ENCODE measurements around the gene CENPV. TPM values are rescaled to one million over a fixed set of nuclear protein-coding genes. Genes with fewer than 3 reads are reported as not detected.

Gene CENPV
- total and polyA plus RNA-seq, 5 experiments from 2014 or later: 24.7 to 30.9 (median 26.2) TPM

- peak within 1 kb of the TSS; percentile 96 to 100 (median 99) for H3K27ac Mint-ChIP-seq
- peaks cover 14 to 47% (median 44%) of the 10 kb centered on the region in 4 donors for H3K4me1 Mint-ChIP-seq
- POLR2A ChIA-PET: interaction anchor here (0.6 to 3.5 kb wide), 22 partner anchors 9 to 264 kb away, joined by 3 to 57 read pairs (median 4); partner anchors contain the start of genes CENPV, LRRC75A, NCOR1 and TRPV2
- H3K9me3 Mint-ChIP-seq: peaks cover 0 to 4% (median 0%) of the 10 kb centered on the region in 9 donors
- peak; percentile 86 to 98 (median 96) for DNase-seq
- H3K4me3 Mint-ChIP-seq: peak within 1 kb of the TSS; percentile 89 to 99 (median 92)
- peaks cover 0 to 4% (median 0%) of the 10 kb centered on the region in 5 donors for H3K27me3 Mint-ChIP-seq
- H3K36me3 Mint-ChIP-seq: peaks cover 6 to 32% (median 25%) of the 10 kb centered on the region in 3 donors
- ATAC-seq: peak; percentile 95 to 96
Measured at GRCh38 chr17:16380640-16381495, 27.6 kb upstream of the CENPV start, which contains the start of gene UBB. Gene UBB, plus strand, starts transcription at chr17:16381091. Its CDS starts 817 bp downstream, at chr17:16381908.

GRCh38 chr17:16379654-16380053, 26.4 kb upstream of the CENPV start:
- no peak for DNase-seq
- POLR2A ChIA-PET: interaction anchor here (0.5 to 3.5 kb wide), 4 partner anchors 15 to 39 kb away, joined by 3 to 30 read pairs (median 8); partner anchors contain the start of gene CENPV
- H3K4me3 Mint-ChIP-seq: no peak overlapping the region

DNA sequence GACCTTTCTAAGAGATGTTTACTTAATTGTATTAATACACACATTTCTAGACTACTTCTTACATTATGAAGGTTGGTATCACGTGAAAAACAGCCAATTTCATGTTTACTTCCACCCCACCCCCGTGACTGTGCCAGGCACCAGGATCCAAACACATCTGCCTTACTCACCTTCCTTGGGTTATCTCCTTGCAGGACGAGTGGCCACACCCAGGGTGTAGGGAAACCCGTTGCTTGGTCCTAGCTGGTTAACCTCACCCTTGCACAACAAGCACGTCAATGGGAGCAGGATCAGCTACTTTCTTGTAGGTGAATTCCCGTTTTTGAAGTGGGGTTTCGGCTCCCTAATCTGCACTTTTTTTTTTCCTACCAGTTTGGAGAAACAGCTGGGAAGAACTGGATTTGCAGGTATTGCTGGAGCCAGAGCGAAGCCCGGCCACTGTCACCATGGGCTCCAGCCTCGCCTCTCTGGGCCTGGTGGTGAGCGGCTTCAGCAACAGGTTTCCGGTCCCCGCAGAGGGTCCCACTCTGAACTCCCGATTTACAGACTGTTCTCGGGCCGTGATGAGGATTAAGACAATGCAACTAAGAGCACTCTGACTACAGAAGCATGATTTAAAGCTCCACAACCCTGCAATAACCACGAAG, 25.5 kb upstream of the CENPV start:
- POLR2A ChIA-PET: interaction anchor here (0.5 to 3.5 kb wide), 4 partner anchors 26 to 1245 kb away, joined by 3 to 30 read pairs (median 5); partner anchors contain the start of genes CENPV and TRPV2
- peaks cover 0 to 4% (median 0%) of the 10 kb centered on the region in 5 donors for H3K27me3 Mint-ChIP-seq
- H3K4me3 Mint-ChIP-seq: peak overlapping the region in 6 of 10 donors; percentile 22 to 42 (median 38)
- DNase-seq: no peak
- H3K9me3 Mint-ChIP-seq: peaks cover 0 to 4% (median 0%) of the 10 kb centered on the region in 9 donors
- ATAC-seq: no peak
- peak overlapping the region in 6 of 10 donors; percentile 37 to 80 (median 66) for H3K27ac Mint-ChIP-seq
- peaks cover 6 to 27% (median 25%) of the 10 kb centered on the region in 3 donors for H3K36me3 Mint-ChIP-seq
- peaks cover 14 to 34% (median 31%) of the 10 kb centered on the region in 4 donors for H3K4me1 Mint-ChIP-seq

More at GRCh38 chr17:16379654-16380053, 26.4 kb upstream of the CENPV start:
- ATAC-seq: no peak
- Mint-ChIP-seq H3K27me3 (peaks cover 0 to 4% (median 0%) of the 10 kb centered on the region in 5 donors), H3K36me3 (peaks cover 6 to 32% (median 25%) of the 10 kb centered on the region in 3 donors), H3K9me3 (peaks cover 0 to 4% (median 0%) of the 10 kb centered on the region in 9 donors), H3K27ac (peak overlapping the region in 3 of 10 donors; percentile 6 to 37 (median 7)), H3K4me1 (peaks cover 14 to 43% (median 40%) of the 10 kb centered on the region in 4 donors)

DNA sequence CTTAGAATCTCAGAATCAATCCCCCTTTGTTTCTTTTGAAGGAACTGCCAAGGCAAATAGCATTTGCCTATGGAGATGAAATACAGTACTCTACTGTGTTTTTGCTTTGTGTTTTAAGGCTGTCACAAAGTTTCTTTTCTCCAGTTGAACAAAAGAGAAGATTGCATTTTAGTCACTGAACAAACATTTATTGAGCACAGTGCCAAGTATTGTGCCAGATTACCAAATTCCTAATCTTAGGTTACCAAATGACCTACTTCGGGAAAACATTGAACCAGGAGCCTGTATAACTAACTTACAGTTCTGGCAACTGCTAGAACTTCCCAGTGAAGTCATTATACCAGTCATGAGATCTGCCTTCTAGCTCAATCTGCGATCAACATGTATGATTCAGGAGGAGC, 24.7 kb upstream of the CENPV start:
- Mint-ChIP-seq H3K9me3 (peaks cover 0 to 4% (median 0%) of the 10 kb centered on the region in 9 donors), H3K4me1 (peaks cover 14 to 25% (median 23%) of the 10 kb centered on the region in 4 donors), H3K36me3 (peaks cover 6 to 20% (median 18%) of the 10 kb centered on the region in 3 donors), H3K27ac (peak overlapping the region in 1 of 10 donors; percentile 46), H3K4me3 (no peak overlapping the region), H3K27me3 (peaks cover 0 to 4% (median 0%) of the 10 kb centered on the region in 5 donors)
- no peak for DNase-seq
- POLR2A ChIA-PET: interaction anchor here (1.2 kb wide), 1 partner anchor 38 kb away, joined by 5 read pairs; the partner anchor contains the start of gene TRPV2
- no peak for ATAC-seq

- no peaks in the 10 kb centered on the region for H3K36me3 Mint-ChIP-seq
- H3K9me3 Mint-ChIP-seq: no peaks in the 10 kb centered on the region
- peaks cover 0 to 3% (median 0%) of the 10 kb centered on the region in 5 donors for H3K27me3 Mint-ChIP-seq
- H3K4me3 Mint-ChIP-seq: no peak overlapping the region
- no peak overlapping the region for H3K27ac Mint-ChIP-seq
- ATAC-seq: no peak
- no peak for DNase-seq
- no peaks in the 10 kb centered on the region for H3K4me1 Mint-ChIP-seq
- POLR2A ChIA-PET: no interaction called here
Measured at GRCh38 chr17:16374146-16374938, 21.1 kb upstream of the CENPV start.

DNA sequence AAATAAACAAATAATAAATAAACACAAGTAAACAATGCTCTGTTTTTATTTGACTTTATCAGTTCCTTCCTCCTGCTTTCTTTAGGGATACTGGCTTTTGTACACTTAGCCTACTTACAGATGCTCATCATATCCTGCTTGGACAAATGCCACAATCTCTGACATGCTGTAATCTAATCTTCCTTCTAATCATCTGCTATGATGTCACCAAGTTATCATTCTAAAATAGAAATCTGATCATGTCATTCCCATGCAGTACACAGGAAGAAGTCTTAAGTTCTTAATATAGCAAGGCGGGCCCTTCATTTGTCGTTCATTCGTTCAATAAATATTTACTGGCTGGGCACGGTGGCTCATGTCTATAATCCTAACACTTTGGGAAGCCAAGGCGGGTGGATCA, 18.5 kb upstream of the CENPV start:
- H3K27ac Mint-ChIP-seq: no peak overlapping the region
- no peak overlapping the region for H3K4me3 Mint-ChIP-seq
- POLR2A ChIA-PET: interaction anchor here (0.6 to 1.9 kb wide), 2 partner anchors 9 to 164 kb away, joined by 3 to 4 read pairs; partner anchors contain the start of gene UBB
- H3K36me3 Mint-ChIP-seq: no peaks in the 10 kb centered on the region
- ATAC-seq (no peak), DNase-seq (no peak)
- H3K27me3 Mint-ChIP-seq: peaks cover 0 to 6% (median 0%) of the 10 kb centered on the region in 5 donors
- no peaks in the 10 kb centered on the region for H3K4me1 Mint-ChIP-seq
- no peaks in the 10 kb centered on the region for H3K9me3 Mint-ChIP-seq

- peaks cover 0 to 5% (median 0%) of the 10 kb centered on the region in 5 donors for H3K27me3 Mint-ChIP-seq
- H3K9me3 Mint-ChIP-seq: no peaks in the 10 kb centered on the region
- no peak for ATAC-seq
Measured at GRCh38 chr17:16364625-16365024, 11.4 kb upstream of the CENPV start.

GRCh38 chr17:16363749-16364536, 10.7 kb upstream of the CENPV start:
- DNase-seq (peak; percentile 50 to 87 (median 68)), ATAC-seq (peak; percentile 88 to 99)
- Mint-ChIP-seq H3K36me3 (no peaks in the 10 kb centered on the region), H3K9me3 (no peaks in the 10 kb centered on the region), H3K4me3 (no peak overlapping the region), H3K27ac (peak overlapping the region in 1 of 10 donors; percentile 3), H3K27me3 (peaks cover 0 to 2% (median 0%) of the 10 kb centered on the region in 5 donors), H3K4me1 (peaks cover 0 to 3% (median 1%) of the 10 kb centered on the region in 4 donors)
- POLR2A ChIA-PET: interaction anchor here (1.0 to 2.3 kb wide), 6 partner anchors 10 to 78 kb away, joined by 3 to 20 read pairs (median 6); partner anchors contain the start of genes CENPV, TRPV2 and UBB

More at GRCh38 chr17:16364625-16365024, 11.4 kb upstream of the CENPV start:
- POLR2A ChIA-PET: interaction anchor here (1.9 to 2.3 kb wide), 4 partner anchors 11 to 79 kb away, joined by 4 to 20 read pairs (median 9); partner anchors contain the start of genes CENPV, TRPV2 and UBB
- Mint-ChIP-seq H3K27ac (no peak overlapping the region), H3K4me3 (no peak overlapping the region), H3K4me1 (peaks cover 0 to 3% (median 1%) of the 10 kb centered on the region in 4 donors), H3K36me3 (no peaks in the 10 kb centered on the region)
- no peak for DNase-seq

DNA sequence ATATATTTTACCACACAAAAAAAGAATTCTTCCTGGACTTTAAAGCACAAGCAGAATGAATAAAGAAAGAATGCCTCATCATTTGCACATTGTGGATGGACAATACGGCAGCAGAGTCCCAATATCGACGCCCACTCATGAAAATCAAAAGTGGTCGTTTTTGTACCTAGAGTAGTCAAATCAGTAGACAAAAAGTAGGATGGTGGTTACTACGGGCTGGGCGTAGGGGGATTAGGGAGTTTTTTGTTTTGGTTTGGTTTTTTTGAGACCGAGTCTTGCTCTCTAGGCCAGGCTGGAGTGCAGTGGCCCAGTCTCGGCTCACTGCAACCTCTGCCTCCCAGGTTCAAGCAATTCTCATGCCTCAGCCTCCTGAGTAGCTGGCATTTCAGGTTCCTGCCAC, 8.6 kb upstream of the CENPV start:
- Mint-ChIP-seq H3K4me1 (peaks cover 0 to 3% (median 1%) of the 10 kb centered on the region in 4 donors), H3K9me3 (no peaks in the 10 kb centered on the region), H3K27ac (no peak overlapping the region), H3K27me3 (no peaks in the 10 kb centered on the region), H3K4me3 (no peak overlapping the region), H3K36me3 (no peaks in the 10 kb centered on the region)
- ATAC-seq: no peak
- no peak for DNase-seq
- POLR2A ChIA-PET: interaction anchor here (0.7 kb wide), 1 partner anchor 76 kb away, joined by 3 read pairs; no protein-coding TSS in a partner anchor

- no peak overlapping the region for H3K4me3 Mint-ChIP-seq
- no peaks in the 10 kb centered on the region for H3K27me3 Mint-ChIP-seq
- ATAC-seq (no peak), DNase-seq (no peak)
- no peaks in the 10 kb centered on the region for H3K36me3 Mint-ChIP-seq
- H3K9me3 Mint-ChIP-seq: no peaks in the 10 kb centered on the region
- POLR2A ChIA-PET: no interaction called here
- H3K27ac Mint-ChIP-seq: no peak overlapping the region
- peaks cover 0 to 8% (median 2%) of the 10 kb centered on the region in 4 donors for H3K4me1 Mint-ChIP-seq
Measured at GRCh38 chr17:16358394-16358793, 5.1 kb upstream of the CENPV start.

DNA sequence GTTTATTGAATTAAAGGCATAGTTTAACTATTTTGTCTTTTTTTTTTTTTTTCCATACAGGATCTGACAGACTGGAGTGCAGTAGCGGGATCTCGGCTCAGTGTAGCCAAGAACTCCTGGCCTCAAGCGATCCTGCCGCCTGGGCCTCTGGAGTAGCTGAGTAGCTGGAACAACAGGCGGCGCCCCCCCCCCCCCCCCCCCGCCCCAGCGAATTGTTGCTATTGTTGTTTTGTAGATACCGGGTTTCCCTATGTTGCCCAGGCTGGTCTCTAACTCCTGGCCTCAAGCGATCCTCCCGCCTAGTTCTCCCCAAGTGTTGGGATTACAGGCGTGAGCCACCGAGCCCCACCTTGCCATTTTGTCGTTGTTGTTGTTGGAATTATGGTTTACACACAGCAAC, 1.3 kb upstream of the CENPV start:
- Mint-ChIP-seq H3K4me3 (peak overlapping the region; percentile 22 to 92 (median 58)), H3K36me3 (peaks cover 0 to 2% (median 0%) of the 10 kb centered on the region in 3 donors), H3K27me3 (no peaks in the 10 kb centered on the region), H3K9me3 (no peaks in the 10 kb centered on the region), H3K27ac (peak overlapping the region in 6 of 10 donors; percentile 21 to 67 (median 38)), H3K4me1 (peaks cover 9 to 27% (median 18%) of the 10 kb centered on the region in 4 donors)
- no peak for ATAC-seq
- POLR2A ChIA-PET: interaction anchor here (0.7 to 1.2 kb wide), 2 partner anchors 26 to 125 kb away, joined by 3 read pairs; partner anchors contain the start of gene UBB
- DNase-seq: no peak

Data from naive thymus-derived CD8-positive, alpha-beta T cell (primary cell).